HepG2 (cell line): ENCODE measurements around the gene MAEA. TPM values are rescaled to one million over a fixed set of nuclear protein-coding genes. Genes with fewer than 3 reads are reported as not detected.

Experiments
- ATAC-seq: fragments of 200-7000 bp; cut with Tn5 transposase; 3 replicates; pipeline ENCODE4 v1.9.1; 2020; ENCODE audit warnings: mild to moderate bottlenecking, moderate library complexity
- BruUV-seq: library from RNA; stranded (reverse); fragments of 400-500 nt; replicated peaks from 2 replicates; lab custom pipeline; 2021; lab: Mats Ljungman, UMichigan
- CTCF ChIA-PET: fragments of 300-600 bp; formaldehyde crosslinking; extraction: SDS; loops from one replicate; lab custom pipeline; 2021; ENCODE audit warnings: low total read pairs, inconsistent platforms, low intra/inter-chr PET ratio; lab: Yijun Ruan, JAX
- POLR2A ChIA-PET: fragments of 350-600 bp; sonication (Branson Sonifier 250); formaldehyde crosslinking; loops from one replicate; lab custom pipeline; 2020; ENCODE audit warnings: antibody characterized with exemption, inconsistent platforms; lab: Yijun Ruan, JAX
- DNase-seq: peaks from one replicate; pipeline ENCODE4 v3.0.0-alpha.2; 2015; ENCODE audit warnings: low spot score
- FAIRE-seq: peaks from 3 replicates; lab custom pipeline; 2011; peaks lifted over from hg19 to GRCh38; lab: Jason Lieb, UNC
- H2AFZ ChIP-seq: one replicate; pipeline ENCODE4 v1.6.1; 2011; ENCODE audit warnings: low read length, inconsistent platforms
- H3K27ac ChIP-seq: fragments of 300-600 bp; 3 replicates; pipeline ENCODE4 v1.8.0; 2011; ENCODE audit warnings: mixed run types, mild to moderate bottlenecking, mixed read lengths, low read length, inconsistent platforms; ENCODE audit not compliant: insufficient read depth; ENCODE audit errors: extremely low read length
- H3K27me3 ChIP-seq, 2 experiments: fragments of 200-600 bp in 1 of 2; 2 replicates in 1 of 2; 3 replicates in 1 of 2; pipeline versions ENCODE4 v1.6.0 to v1.8.0; 2011; ENCODE audit warnings: low read length in 2 of 2, mild to moderate bottlenecking in 2 of 2, moderate library complexity in 2 of 2, inconsistent platforms in 1 of 2; ENCODE audit not compliant: insufficient read depth in 2 of 2, control insufficient read depth in 1 of 2
- H3K36me3 ChIP-seq, 2 experiments: fragments of 200-600 bp in 1 of 2; replicated peaks in 1 of 2; 2 replicates in 1 of 2; 3 replicates in 1 of 2; pipeline versions ENCODE4 v1.5.1 to v1.8.0; 2011; ENCODE audit warnings: low read length in 2 of 2, inconsistent platforms in 1 of 2; ENCODE audit not compliant: insufficient read depth in 2 of 2, control insufficient read depth in 1 of 2
- H3K4me1 ChIP-seq: 2 replicates; pipeline ENCODE4 v1.5.1; 2012; ENCODE audit warnings: low read length, inconsistent platforms; ENCODE audit not compliant: insufficient read depth
- H3K4me2 ChIP-seq: 2 replicates; pipeline ENCODE4 v1.6.0; 2011; ENCODE audit warnings: low read depth, low read length, inconsistent platforms
- H3K4me3 ChIP-seq, 3 experiments: fragments of 200-600 bp in 1 of 3; sonication (generic), shearing (Covaris generic) in 1 of 3; replicated peaks in 1 of 3; 2 replicates each; pipeline ENCODE4 v1.5.1; 2011 to 2016; ENCODE audit warnings: low read length in 3 of 3, inconsistent platforms in 2 of 3, low read depth in 2 of 3, mild to moderate bottlenecking in 2 of 3, control low read depth in 1 of 3, mixed read lengths in 1 of 3; ENCODE audit not compliant: insufficient read depth in 1 of 3
- H3K79me2 ChIP-seq: one replicate; pipeline ENCODE4 v1.6.1; 2011; ENCODE audit warnings: low read length, inconsistent platforms; ENCODE audit not compliant: insufficient read depth
- H3K9ac ChIP-seq: 2 replicates; pipeline ENCODE4 v1.6.0; 2011; ENCODE audit warnings: mild to moderate bottlenecking, low read depth, low read length, inconsistent platforms; ENCODE audit not compliant: insufficient read depth
- H3K9me3 ChIP-seq: 2 replicates; pipeline ENCODE4 v1.5.1; 2012; ENCODE audit warnings: mild to moderate bottlenecking, low read length
- H4K20me1 ChIP-seq: 2 replicates; pipeline ENCODE4 v1.6.0; 2011; ENCODE audit warnings: inconsistent platforms, mild to moderate bottlenecking, low read length, moderate library complexity; ENCODE audit not compliant: insufficient read depth
- ARNT2 ChIP-seq: sonication (generic); formaldehyde crosslinking; IDR thresholded peaks from 2 replicates; pipeline ENCODE4 v1.8.0; 2022; ENCODE audit warnings: mild to moderate bottlenecking, low read depth, missing genetic modification reagents, moderate library complexity
- BORCS8-MEF2B ChIP-seq: sonication (generic); formaldehyde crosslinking; IDR thresholded peaks from 2 replicates; pipeline ENCODE4 v1.8.0; 2022; ENCODE audit warnings: mild to moderate bottlenecking, missing genetic modification reagents
- DBP ChIP-seq: sonication (generic); formaldehyde crosslinking; IDR thresholded peaks from 2 replicates; pipeline ENCODE4 v1.4.0; 2020; ENCODE audit warnings: missing genetic modification reagents; ENCODE audit errors: not compliant biosample characterization
- GRHL1 ChIP-seq: sonication (generic); formaldehyde crosslinking; conservative IDR thresholded peaks from 2 replicates; pipeline ENCODE4 v1.8.0; 2022; ENCODE audit warnings: missing genetic modification reagents
- MAFF ChIP-seq: IDR thresholded peaks from 2 replicates; pipeline ENCODE4 v1.6.1; 2011; ENCODE audit warnings: low read depth, low read length, improper control_type of control experiment
- MEF2D ChIP-seq: sonication (generic); formaldehyde crosslinking; IDR thresholded peaks from 2 replicates; pipeline ENCODE4 v1.5.1; 2020; ENCODE audit warnings: mild to moderate bottlenecking, missing genetic modification reagents
- MIER2 ChIP-seq: IDR thresholded peaks from 2 replicates; pipeline ENCODE4 v1.6.1; 2016; ENCODE audit warnings: missing biosample characterization, missing genetic modification reagents
- MZF1 ChIP-seq: sonication (generic); formaldehyde crosslinking; IDR thresholded peaks from 2 replicates; pipeline ENCODE4 v1.8.1; 2023; ENCODE audit warnings: mild to moderate bottlenecking, missing genetic modification reagents, borderline replicate concordance
- RAD21 ChIP-seq: fragments of 450-650 bp; formaldehyde crosslinking; IDR thresholded peaks from 2 replicates; pipeline ENCODE4 v1.5.0; 2020; ENCODE audit warnings: mild to moderate bottlenecking
- SOX5 ChIP-seq: IDR thresholded peaks from 2 replicates; pipeline ENCODE4 v1.6.1; 2016; ENCODE audit warnings: borderline replicate concordance
- SOX6 ChIP-seq, 2 experiments: fragments of 450-650 bp in 1 of 2; sonication (generic) in 1 of 2; formaldehyde crosslinking in 1 of 2; IDR thresholded peaks; 2 replicates each; pipeline versions ENCODE4 v1.4.0 to v1.6.1; 2017 to 2020; ENCODE audit warnings: antibody characterized with exemption in 1 of 2, mild to moderate bottlenecking in 1 of 2, missing genetic modification reagents in 1 of 2
- TGIF2 ChIP-seq: IDR thresholded peaks from 2 replicates; pipeline ENCODE4 v1.6.1; 2016; ENCODE audit warnings: control low read depth, missing compliant biosample characterization
- ZFP62 ChIP-seq: sonication (generic); formaldehyde crosslinking; IDR thresholded peaks from 2 replicates; pipeline ENCODE4 v1.4.0; 2020; ENCODE audit warnings: missing genetic modification reagents
- ZNF7 ChIP-seq: IDR thresholded peaks from 2 replicates; pipeline ENCODE4 v1.6.1; 2016; ENCODE audit warnings: missing biosample characterization, missing genetic modification reagents
- ZNF773 ChIP-seq: sonication (generic); formaldehyde crosslinking; IDR thresholded peaks from 2 replicates; pipeline ENCODE4 v1.4.0; 2020; ENCODE audit warnings: missing genetic modification reagents, borderline replicate concordance
- ZNF775 ChIP-seq: sonication (generic); formaldehyde crosslinking; IDR thresholded peaks from 2 replicates; pipeline ENCODE4 v1.4.0; 2020; ENCODE audit warnings: missing genetic modification reagents, mild to moderate bottlenecking, moderate library complexity, borderline replicate concordance
- ZNF878 ChIP-seq: sonication (generic); formaldehyde crosslinking; IDR thresholded peaks from 2 replicates; pipeline ENCODE4 v1.8.1; 2023; ENCODE audit warnings: mild to moderate bottlenecking, missing genetic modification reagents, moderate library complexity
- WGBS: methylation state at CpG from one replicate; pipeline ENCODE4 v1.1.6; 2017; ENCODE audit warnings: low lambda C conversion rate; 5-methylcytosine and 5-hydroxymethylcytosine counted together
- in situ Hi-C: cut with HindIII; loops from 2 replicates; pipeline ENCODE4 v1.10.0; 2017; ENCODE audit warnings: low pct_unique_long_range_greater_than_20kb; ENCODE audit not compliant: extremely low pct_ligation_motif_present
- intact Hi-C: fragments of 100-400 bp; cut with micrococcal nuclease; formaldehyde crosslinking; loops from one replicate; pipeline ENCODE4 v1.10.0; 2022; ENCODE audit not compliant: unreplicated experiment
- polyA plus RNA-seq, 8 experiments: library from polyadenylated mRNA; depleted of rRNA in 3 of 8; stranded (reverse) in 7 of 8; unstranded in 1 of 8; fragments of >200 nt; fragmentation: Illumina TruSeq in 4 of 8; extraction: Trizol in 4 of 8; gene quantifications; 2 replicates each; pipeline versions ENCODE4 v1.2.1 to v1.2.3, GENCODE V29; 2011 to 2016; ENCODE audit warnings: low read depth in 4 of 8, missing spikeins in 1 of 8, mixed read lengths in 1 of 8; ENCODE audit not compliant: insufficient read depth in 1 of 8
- total RNA-seq, 5 experiments: library from RNA; depleted of rRNA; stranded (reverse); fragments of >200 nt; fragmentation: Illumina TruSeq; extraction: Trizol; gene quantifications; 2 replicates each; pipeline ENCODE4 v1.2.3, GENCODE V29; 2016; ENCODE audit warnings: low read depth in 1 of 5
- TF ChIP-seq, protein P1 (sequence below): sonication (generic); IDR thresholded peaks from 2 replicates; pipeline ENCODE4 v1.6.1; 2016; ENCODE audit warnings: low read depth, borderline replicate concordance
- TF ChIP-seq, protein P2 (sequence below): sonication (generic); formaldehyde crosslinking; IDR thresholded peaks from 2 replicates; pipeline ENCODE4 v1.5.0; 2020; ENCODE audit warnings: mild to moderate bottlenecking, missing genetic modification reagents, moderate library complexity

The MAEA gene
- total and polyA plus RNA-seq, 2 of the 13 experiments (the other 11 are each of a cell fraction or from before 2014, with no cell fraction given), result 52.0 to 57.1 TPM

- TF ChIP-seq DBP (CRISPR knock-in tag) (no peak), SOX5 (no peak), MAFF (no peak), MZF1 (CRISPR knock-in tag) (no peak)
- TF ChIP-seq, protein P1, sequence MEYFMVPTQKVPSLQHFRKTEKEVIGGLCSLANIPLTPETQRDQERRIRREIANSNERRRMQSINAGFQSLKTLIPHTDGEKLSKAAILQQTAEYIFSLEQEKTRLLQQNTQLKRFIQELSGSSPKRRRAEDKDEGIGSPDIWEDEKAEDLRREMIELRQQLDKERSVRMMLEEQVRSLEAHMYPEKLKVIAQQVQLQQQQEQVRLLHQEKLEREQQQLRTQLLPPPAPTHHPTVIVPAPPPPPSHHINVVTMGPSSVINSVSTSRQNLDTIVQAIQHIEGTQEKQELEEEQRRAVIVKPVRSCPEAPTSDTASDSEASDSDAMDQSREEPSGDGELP, result no peak
Measured at GRCh38 chr4:1374706-1375045, 85.0 kb downstream of the MAEA start (continued).

- Histone ChIP-seq H3K9me3 (no peaks in the 10 kb centered on the region), H3K9ac (no peak overlapping the region), H3K4me3 (no peak overlapping the region), H3K79me2 (no peaks in the 10 kb centered on the region), H3K27me3 (no peaks in the 10 kb centered on the region), H4K20me1 (no peaks in the 10 kb centered on the region), H3K4me1 (no peaks in the 10 kb centered on the region), H3K27ac (no peak overlapping the region), H3K4me2 (no peak overlapping the region), H3K36me3 (peaks cover 2 to 22% of the 10 kb centered on the region in 2 experiments; a peak in 4 of 5 replicates), H2AFZ (no peak overlapping the region)
- no TSS peak for BruUV-seq
- intact Hi-C loops, result no loop called here
- no peak for ATAC-seq
- WGBS, result 97% methylated on average over 25 of the region's 36 CpGs
- no peak for FAIRE-seq
- POLR2A ChIA-PET, result interaction anchor here (1.4 kb wide), 1 partner anchor 15 kb away, joined by 3 read pairs; no protein-coding TSS in a partner anchor
- in situ Hi-C loops, result no loop called here
- CTCF ChIA-PET, result no interaction called here
- DNase-seq, result no peak
- no peak for TF ChIP-seq TGIF2 (CRISPR knock-in tag)
- no peak for TF ChIP-seq ZNF878 (CRISPR knock-in tag)
- TF ChIP-seq RAD21, result no peak
- no peak for TF ChIP-seq ZFP62 (CRISPR knock-in tag)
- no peak for TF ChIP-seq GRHL1
- TF ChIP-seq, protein P2, sequence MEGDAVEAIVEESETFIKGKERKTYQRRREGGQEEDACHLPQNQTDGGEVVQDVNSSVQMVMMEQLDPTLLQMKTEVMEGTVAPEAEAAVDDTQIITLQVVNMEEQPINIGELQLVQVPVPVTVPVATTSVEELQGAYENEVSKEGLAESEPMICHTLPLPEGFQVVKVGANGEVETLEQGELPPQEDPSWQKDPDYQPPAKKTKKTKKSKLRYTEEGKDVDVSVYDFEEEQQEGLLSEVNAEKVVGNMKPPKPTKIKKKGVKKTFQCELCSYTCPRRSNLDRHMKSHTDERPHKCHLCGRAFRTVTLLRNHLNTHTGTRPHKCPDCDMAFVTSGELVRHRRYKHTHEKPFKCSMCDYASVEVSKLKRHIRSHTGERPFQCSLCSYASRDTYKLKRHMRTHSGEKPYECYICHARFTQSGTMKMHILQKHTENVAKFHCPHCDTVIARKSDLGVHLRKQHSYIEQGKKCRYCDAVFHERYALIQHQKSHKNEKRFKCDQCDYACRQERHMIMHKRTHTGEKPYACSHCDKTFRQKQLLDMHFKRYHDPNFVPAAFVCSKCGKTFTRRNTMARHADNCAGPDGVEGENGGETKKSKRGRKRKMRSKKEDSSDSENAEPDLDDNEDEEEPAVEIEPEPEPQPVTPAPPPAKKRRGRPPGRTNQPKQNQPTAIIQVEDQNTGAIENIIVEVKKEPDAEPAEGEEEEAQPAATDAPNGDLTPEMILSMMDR, result no peak
- no peak for TF ChIP-seq ZNF773
- TF ChIP-seq SOX6 (IDR thresholded peaks at IDR 0.05), result no peak
- TF ChIP-seq SOX6 (CRISPR knock-in tag; IDR thresholded peaks at IDR 0.05), result no peak
- TF ChIP-seq ZNF7 (CRISPR knock-in tag), result no peak
- TF ChIP-seq BORCS8-MEF2B, result no peak
- no peak for TF ChIP-seq MIER2 (CRISPR knock-in tag)
- TF ChIP-seq MEF2D (CRISPR knock-in tag), result no peak
- no peak for TF ChIP-seq ARNT2 (CRISPR knock-in tag)
- TF ChIP-seq ZNF775, result no peak
Measured at GRCh38 chr4:1375051-1375721, 85.5 kb downstream of the MAEA start.
